Astrocyte of the cerebellum (primary cell): Measurements from ENCODE around the gene PDE11A.

ENCODE experiments used
- DNase-seq: peaks from one replicate; pipeline ENCODE4 v3.0.0-alpha.2; 2011; ENCODE audit warnings: low read depth
- H3K4me3 ChIP-seq: 2 replicates; pipeline ENCODE4 v1.5.1; 2011; ENCODE audit warnings: mild to moderate bottlenecking, low read depth, low read length, moderate library complexity
- CTCF ChIP-seq: IDR thresholded peaks from 2 replicates; pipeline ENCODE4 v1.5.1; 2012; ENCODE audit warnings: low read length, low read depth, moderate library complexity, mild to moderate bottlenecking; ENCODE audit errors: missing control alignments
- in situ Hi-C: cut with HindIII; loops from 2 replicates; pipeline ENCODE4 v1.10.0; 2017; ENCODE audit warnings: low sequenced_read_pairs

Gene PDE11A

DNA sequence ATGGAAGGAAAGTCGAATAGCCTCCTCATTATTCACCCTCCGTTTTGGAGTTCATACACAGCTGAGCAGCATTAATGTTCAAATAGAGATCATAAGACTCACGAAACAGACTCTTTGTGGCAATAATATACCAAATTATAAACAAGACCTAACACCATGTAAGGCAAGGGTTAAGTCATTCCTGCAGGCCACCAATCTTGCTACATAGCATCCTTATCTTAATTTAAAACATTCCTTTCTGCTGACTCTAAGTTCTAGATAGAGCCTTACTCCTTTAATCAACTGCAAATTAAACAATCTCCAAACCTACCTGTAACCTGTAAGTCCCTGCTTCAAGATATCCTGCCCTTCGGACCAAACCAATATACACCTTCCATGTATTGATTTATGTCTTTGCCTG is 178.0 kb downstream of the PDE11A start:
- no peak for DNase-seq
- no peak for TF ChIP-seq CTCF
- H3K4me3 ChIP-seq = no peak overlapping the region
- in situ Hi-C loops = no loop called here

DNA sequence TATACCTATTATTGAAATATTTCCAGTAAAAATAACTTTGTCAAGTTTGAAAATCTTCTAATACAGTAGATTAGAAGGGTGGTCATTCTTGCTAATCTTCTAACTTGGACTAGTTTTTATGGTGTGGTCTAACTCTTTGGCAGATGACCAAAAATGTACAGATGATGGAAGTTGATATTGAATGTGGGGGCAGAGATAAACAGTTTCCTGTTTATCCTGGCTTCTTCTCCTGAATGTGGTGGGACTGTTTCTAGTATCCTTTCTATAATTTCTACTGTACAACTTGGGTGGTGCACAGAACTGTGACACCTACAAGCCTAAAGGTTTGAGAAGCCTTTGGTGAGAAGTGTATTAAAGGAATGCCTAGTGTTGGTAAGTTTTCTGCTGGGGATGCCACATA is 178.7 kb downstream of the PDE11A start:
- DNase-seq = no peak
- in situ Hi-C loops = no loop called here
- H3K4me3 ChIP-seq = no peak overlapping the region
- TF ChIP-seq CTCF = no peak

- H3K4me3 ChIP-seq = no peak overlapping the region
- no peak for TF ChIP-seq CTCF
- in situ Hi-C loops = no loop called here
- DNase-seq = no peak
Measured at GRCh38 chr2:177891533-177891932, 181.0 kb downstream of the PDE11A start.

DNA sequence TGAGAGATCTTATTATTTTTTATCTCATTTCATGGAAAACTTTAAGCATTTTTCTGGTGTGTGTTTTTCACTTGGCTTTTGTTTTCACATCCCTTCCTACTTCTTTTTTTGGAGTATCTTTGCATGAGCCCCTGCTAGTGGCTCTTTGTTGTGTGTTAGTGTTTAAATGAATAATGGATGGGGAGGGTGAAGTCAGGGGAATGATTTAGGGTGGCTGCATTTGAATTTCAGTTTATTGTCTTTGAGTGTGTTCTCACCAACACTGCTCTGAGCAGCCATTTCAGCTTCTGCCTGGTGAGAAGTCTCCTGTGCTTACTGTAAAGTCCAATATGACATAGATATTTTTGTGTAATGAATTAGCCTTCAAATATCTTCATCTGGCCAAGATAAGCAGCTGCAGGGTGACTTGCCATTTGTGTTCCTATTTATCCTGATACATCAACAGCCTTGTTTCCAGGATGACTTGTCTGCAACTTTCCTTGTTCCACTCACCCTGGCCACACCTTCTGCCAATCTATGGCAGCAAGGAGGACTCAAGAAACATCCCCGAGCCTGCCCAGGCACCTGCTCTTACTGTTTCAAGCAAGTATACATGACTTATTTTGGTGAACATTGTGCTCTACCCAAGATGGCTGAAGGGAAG is 182.6 kb downstream of the PDE11A start:
- H3K4me3 ChIP-seq = no peak overlapping the region
- TF ChIP-seq CTCF = no peak
- DNase-seq = no peak
- in situ Hi-C loops = no loop called here

- TF ChIP-seq CTCF = no peak
- no peak overlapping the region for H3K4me3 ChIP-seq
- no peak for DNase-seq
- in situ Hi-C loops = no loop called here
Measured at GRCh38 chr2:177888581-177888980, 184.0 kb downstream of the PDE11A start.

- no peak overlapping the region for H3K4me3 ChIP-seq
- in situ Hi-C loops = no loop called here
- TF ChIP-seq CTCF = no peak
- no peak for DNase-seq
Measured at GRCh38 chr2:177887722-177888121, 184.9 kb downstream of the PDE11A start.
